ENCODE measurements around the gene HOXC11.

Gene HOXC11

DNA sequence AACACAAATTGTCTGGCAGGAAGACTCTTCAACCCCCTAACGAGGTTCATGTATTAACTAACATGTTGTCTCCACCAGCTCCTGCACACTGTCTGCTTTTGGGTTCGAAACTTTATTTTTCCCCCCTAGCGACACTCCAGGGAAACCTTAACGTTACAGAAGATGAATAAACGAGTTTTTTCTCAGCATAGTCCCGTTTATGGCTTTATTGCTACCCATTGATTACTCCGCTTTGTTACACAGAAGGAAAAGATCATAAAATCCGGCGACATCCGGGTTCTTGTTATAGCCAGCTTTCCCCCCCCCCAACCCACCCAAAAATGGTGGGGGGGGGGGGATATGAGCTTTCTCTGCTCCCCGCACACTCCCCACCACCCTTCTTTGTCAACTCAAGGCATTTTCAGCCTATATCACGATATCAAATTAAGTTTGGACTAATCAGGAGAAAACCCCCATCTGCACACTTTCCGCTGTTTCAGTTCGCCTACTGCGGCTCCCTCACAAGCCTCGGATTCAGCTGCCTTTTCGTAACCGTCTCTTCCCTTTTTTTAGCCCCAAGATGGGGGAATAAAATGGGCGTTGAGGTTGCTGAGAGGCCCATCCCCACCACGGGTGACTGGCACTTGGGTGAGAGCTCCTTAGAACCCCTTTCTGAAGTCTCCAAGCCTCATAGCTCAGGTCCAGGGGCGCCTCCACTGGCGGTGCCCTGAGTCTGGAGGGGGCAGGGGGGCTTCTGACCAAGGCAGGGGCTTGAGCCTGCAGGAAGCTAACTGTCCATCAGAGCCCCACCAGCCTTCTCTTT is 53.9 kb downstream of the HOXC11 start:
- ATAC-seq: no peak
- TF ChIP-seq PPARA (CRISPR knock-in tag; IDR thresholded peaks at IDR 0.05; ENCODE audit: borderline replicate concordance): no peak
- TF ChIP-seq, protein P1, sequence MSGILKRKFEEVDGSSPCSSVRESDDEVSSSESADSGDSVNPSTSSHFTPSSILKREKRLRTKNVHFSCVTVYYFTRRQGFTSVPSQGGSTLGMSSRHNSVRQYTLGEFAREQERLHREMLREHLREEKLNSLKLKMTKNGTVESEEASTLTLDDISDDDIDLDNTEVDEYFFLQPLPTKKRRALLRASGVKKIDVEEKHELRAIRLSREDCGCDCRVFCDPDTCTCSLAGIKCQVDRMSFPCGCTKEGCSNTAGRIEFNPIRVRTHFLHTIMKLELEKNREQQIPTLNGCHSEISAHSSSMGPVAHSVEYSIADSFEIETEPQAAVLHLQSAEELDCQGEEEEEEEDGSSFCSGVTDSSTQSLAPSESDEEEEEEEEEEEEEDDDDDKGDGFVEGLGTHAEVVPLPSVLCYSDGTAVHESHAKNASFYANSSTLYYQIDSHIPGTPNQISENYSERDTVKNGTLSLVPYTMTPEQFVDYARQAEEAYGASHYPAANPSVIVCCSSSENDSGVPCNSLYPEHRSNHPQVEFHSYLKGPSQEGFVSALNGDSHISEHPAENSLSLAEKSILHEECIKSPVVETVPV (CRISPR knock-in tag; IDR thresholded peaks at IDR 0.05): no peak
- TF ChIP-seq ARNTL (CRISPR knock-in tag; IDR thresholded peaks at IDR 0.05; ENCODE audit: borderline replicate concordance, low read depth): no peak
- TF ChIP-seq RARB (CRISPR knock-in tag; IDR thresholded peaks at IDR 0.05): no peak
- TF ChIP-seq, protein P2, sequence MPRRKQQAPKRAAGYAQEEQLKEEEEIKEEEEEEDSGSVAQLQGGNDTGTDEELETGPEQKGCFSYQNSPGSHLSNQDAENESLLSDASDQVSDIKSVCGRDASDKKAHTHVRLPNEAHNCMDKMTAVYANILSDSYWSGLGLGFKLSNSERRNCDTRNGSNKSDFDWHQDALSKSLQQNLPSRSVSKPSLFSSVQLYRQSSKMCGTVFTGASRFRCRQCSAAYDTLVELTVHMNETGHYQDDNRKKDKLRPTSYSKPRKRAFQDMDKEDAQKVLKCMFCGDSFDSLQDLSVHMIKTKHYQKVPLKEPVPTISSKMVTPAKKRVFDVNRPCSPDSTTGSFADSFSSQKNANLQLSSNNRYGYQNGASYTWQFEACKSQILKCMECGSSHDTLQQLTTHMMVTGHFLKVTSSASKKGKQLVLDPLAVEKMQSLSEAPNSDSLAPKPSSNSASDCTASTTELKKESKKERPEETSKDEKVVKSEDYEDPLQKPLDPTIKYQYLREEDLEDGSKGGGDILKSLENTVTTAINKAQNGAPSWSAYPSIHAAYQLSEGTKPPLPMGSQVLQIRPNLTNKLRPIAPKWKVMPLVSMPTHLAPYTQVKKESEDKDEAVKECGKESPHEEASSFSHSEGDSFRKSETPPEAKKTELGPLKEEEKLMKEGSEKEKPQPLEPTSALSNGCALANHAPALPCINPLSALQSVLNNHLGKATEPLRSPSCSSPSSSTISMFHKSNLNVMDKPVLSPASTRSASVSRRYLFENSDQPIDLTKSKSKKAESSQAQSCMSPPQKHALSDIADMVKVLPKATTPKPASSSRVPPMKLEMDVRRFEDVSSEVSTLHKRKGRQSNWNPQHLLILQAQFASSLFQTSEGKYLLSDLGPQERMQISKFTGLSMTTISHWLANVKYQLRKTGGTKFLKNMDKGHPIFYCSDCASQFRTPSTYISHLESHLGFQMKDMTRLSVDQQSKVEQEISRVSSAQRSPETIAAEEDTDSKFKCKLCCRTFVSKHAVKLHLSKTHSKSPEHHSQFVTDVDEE (CRISPR knock-in tag; IDR thresholded peaks at IDR 0.05): no peak
- no peak for TF ChIP-seq ISL1 (CRISPR knock-in tag; IDR thresholded peaks at IDR 0.05)
- no peak for TF ChIP-seq TCF4 (CRISPR knock-in tag; IDR thresholded peaks at IDR 0.05; ENCODE audit: borderline replicate concordance)
- TF ChIP-seq, protein P3, sequence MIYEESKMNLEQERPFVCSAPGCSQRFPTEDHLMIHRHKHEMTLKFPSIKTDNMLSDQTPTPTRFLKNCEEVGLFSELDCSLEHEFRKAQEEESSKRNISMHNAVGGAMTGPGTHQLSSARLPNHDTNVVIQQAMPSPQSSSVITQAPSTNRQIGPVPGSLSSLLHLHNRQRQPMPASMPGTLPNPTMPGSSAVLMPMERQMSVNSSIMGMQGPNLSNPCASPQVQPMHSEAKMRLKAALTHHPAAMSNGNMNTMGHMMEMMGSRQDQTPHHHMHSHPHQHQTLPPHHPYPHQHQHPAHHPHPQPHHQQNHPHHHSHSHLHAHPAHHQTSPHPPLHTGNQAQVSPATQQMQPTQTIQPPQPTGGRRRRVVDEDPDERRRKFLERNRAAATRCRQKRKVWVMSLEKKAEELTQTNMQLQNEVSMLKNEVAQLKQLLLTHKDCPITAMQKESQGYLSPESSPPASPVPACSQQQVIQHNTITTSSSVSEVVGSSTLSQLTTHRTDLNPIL (CRISPR knock-in tag; IDR thresholded peaks at IDR 0.05; ENCODE audit: low read depth): no peak
- TF ChIP-seq ZNF8 (CRISPR knock-in tag; IDR thresholded peaks at IDR 0.05): no peak
- TF ChIP-seq ZFP30 (CRISPR knock-in tag; IDR thresholded peaks at IDR 0.05): no peak
